Measurements from ENCODE around the gene METTL9. TPM values are rescaled to one million over a fixed set of nuclear protein-coding genes. Genes with fewer than 3 reads are reported as not detected.
"Not testable (repeated sequence)": the region's sequence is repeated elsewhere in the genome, so short reads cannot be mapped to it uniquely, and the experiment has no call there.

METTL9 gene
- 190 and 216 TPM in 2 replicates for total RNA-seq (2014; rRNA removed)
- 69.7 TPM for polyA plus RNA-seq (2012)

DNA sequence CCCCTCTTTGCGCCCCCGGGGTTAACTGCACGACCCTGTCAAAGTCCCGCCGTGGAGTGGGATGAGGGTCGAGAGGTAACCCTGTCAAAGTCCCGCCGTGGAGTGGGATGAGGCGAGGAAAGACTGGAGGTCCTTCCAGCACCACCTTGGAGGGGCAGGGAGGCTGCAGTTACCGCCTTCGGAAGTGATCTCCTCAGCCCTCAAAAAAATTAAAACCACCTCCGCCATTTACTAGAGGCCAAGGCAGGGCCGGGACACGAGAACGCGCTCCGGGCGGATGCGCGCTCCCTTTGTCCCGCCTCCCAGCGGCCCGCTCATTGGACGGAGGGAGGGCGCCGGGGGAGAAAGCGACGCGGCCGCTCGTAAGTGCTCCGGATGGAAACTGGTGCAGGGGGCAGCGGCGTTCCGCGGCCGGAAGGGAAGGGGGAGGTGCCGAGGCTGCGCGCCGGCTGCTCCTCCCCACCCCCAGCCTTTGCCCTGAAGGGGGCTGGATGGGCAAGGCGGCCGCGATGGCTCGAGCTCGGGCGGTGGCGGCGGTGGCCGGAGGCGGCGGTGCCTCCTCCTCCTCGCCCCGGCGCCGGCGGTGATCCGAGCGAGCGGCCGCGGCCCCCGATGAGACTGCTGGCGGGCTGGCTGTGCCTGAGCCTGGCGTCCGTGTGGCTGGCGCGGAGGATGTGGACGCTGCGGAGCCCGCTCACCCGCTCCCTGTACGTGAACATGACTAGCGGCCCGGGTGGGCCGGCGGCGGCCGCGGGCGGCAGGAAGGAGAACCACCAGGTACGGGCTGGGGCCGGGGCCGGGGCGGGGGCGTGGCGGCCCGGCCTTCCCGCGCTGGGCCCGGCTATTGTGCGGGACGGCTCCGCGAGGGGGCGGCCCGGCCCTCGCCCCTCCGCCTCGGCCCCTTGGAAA lies at the start of gene METTL9:
Gene METTL9, plus strand, starts transcription at position 456 of the 909 bp plus-strand sequence. Its CDS starts 157 bp downstream, at position 613.
- DNase-seq (ENCODE audit: low read depth): peak; percentile 93

DNA sequence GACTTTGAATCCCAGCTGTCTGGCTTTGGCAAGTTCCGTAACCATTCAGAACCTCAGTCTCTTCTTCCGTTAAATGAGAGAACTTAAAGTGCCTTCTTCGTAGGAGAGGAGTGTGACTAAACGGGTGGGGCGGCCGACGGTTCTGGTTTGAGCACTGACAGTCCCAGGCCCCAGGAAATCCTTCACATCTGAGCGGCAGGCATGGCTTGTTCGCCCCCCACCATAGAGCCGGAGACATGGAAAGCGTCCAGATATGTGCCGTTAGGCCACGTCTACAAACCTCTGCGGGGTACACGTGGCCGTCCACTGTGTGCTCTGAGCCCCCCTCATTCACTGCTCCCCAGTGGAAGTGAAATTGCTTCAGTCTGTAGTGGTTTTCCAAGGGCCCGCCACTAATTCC lies 49.4 kb upstream of the METTL9 start:
- not testable (repeated sequence) for DNase-seq (ENCODE audit: low read depth)

DNA sequence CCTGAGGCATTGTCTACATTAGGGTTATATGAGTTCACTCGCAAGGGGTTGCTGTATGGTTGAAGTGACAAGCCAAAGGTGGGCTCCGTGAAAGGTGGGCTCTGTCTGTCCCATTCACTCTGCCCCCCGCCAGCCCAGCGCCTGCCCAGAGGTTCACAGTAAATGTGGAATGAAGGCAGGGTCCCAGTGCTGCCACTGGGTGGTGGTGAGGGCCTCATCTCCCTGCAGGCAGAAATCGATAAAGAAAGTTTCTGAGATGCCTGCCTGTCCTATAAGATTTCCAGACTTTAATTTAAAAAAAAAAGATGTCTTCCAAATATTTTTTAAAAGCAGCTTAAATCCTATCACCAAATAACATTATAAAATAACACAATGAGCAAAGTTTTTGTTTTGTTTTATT lies 48.9 kb upstream of the METTL9 start:
- not testable (repeated sequence) for DNase-seq (ENCODE audit: low read depth)

DNA sequence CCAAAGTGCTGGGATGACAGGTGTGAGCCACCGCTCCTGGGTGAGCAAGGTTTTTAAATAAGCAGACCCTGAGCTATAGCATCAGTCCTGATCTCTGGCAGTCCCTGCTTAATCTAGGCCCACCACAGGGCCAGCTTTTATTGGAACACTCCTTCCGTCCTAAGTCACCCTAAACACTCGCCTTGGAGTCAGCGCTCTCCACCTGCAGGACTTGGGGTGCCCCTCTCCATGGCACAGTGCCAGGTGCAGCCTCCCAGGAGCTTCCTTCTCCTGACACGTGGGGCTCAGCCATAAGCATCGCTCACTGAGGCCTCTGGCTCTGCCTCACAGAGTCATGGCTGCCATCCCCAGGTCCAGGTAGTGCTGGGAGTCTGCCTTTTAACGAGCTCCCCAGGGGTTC lies 48.3 kb upstream of the METTL9 start:
- not testable (repeated sequence) for DNase-seq (ENCODE audit: low read depth)

DNA sequence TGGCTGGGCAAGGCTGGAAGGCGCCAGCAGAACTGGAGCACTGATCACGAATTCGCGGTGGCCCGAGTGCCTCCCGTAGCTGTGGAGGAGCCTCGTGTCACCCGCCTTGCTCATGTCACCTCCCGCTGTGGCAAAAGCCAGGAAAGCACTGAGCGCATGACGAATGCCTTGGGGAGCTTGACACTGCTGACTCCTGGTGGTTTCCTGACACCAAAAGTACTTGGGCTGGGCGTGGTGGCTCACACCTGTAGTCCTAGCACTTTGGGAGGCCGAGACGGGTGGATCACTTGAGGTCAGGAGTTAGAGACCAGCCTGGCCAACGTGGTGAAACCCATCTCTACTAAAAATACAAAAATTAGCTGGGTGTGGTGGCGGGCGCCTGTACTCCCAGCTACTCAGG lies 47.8 kb upstream of the METTL9 start:
- not testable (repeated sequence) for DNase-seq (ENCODE audit: low read depth)

DNA sequence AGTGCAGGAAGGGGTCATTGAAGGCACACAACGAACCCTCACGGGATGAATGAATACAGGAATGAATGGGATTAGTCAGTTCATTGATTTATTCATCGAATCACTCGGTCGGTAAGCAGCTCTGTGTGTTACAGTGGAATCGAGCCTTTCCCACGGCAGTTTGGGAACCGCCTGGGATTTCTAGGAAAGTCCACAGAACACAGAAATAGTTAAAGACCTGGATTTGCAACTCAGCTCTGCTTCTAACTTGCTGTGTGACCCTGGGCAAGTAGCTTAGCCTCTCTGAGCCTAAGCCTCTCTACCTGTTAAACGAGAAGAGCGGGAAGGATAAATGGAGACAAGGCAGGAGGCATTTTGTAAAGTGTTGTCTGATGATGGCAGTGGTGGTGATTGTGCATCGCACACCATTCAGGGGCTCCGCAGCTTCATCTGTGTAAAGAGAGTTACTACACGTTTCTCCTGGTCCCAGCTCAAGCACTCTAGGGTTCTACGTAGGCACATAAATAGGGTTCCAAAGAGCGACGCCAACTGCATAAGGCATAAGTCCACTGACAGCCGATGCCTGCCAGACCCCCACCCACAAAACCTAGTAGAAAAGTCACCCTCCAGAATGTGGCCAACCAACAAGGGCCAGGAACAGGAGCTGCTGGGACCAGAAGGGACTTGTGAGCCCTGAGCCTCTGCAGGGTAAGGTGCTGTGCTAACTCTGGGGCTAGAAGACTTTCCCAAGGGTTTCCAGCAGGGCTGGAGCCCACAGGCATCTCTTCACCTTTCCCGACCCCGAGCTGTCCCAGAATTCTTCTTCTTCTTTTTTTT lies 45.7 kb upstream of the METTL9 start:
- DNase-seq (ENCODE audit: low read depth): not testable (repeated sequence)

DNA sequence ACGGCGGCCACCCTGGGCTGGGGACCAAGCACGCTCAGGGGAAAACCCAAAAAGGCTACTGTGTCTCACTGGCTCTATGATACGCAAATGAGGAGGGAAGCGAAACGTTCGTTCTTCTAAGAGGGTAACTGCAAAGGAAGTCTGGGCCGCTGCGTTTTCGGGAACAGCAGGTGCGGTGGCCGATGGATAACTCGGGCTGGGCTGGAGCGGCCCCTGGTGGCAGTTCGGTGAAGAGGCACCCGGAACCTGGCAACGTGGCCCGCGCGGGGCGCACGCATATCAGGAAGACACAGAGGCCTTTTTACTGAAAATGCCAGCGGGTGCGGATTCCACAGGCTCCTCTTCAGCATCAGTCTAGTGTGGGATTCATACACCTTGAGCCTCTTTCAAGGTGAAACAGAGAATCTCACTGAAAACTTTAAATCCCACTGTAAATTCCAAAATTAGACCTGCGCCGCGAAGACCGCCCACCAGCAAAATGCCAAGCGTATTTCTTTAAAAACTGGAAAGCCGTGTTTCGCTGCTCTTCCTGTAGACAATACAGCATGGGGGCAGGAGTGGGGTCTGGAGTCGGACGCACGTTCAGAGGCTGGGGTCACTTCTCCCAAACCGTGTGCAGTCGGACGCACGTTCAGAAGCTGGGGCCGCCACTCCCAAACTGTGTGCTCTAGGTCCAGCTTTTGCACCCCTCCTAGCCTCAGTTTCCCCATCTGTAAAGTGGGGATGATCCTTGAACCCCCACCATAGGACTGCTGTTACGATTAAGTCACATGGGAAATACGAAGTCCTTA lies 44.4 kb upstream of the METTL9 start:
- DNase-seq (ENCODE audit: low read depth): peak; percentile 71

DNA sequence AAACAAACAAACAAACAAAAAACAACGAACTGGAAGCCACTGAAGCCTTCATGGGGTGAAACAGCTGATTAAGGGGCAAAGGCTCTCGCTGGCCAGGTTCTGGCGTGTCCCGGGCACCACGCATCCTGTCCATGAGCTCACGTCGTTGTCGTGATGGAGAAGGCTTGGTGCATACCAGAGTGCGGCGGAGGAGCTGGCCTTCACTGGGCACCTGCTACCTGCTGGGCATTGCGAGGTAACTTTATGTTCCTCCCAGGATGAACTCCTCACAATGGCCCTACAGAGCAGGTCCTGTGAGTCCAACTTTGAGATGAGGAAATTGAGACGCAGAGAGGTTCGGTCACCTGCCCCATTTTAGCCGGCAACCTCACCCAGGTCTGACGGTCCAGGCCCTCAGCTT lies 43.8 kb upstream of the METTL9 start:
- DNase-seq (ENCODE audit: low read depth): not testable (repeated sequence)

DNA sequence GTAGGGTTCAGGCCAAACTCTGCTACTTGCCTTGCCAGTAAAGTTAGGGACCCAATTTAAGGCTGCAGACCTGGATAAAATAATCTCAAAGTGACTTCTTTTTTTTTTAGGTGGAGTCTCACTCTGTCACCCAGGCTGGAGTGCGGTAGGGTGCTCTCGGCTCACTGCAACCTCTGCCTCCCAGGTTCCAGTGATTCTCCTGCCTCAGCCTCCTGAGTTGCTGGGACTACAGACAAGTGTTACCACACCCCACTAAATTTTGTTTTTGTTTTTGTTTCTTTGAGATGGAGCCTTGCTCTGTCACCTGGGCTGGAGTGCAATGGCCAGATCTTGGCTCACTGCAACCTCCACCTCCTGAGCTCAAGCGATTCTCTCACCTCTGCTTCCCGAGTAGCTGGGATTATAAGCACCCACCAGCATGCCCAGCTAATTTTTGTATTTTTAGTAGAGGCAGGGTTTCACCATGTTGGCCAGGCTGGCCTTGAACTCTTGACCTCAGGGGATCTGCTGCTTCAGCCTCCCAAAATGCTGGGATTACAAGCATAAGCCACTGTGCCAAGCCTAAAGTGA lies 43.3 kb upstream of the METTL9 start:
- DNase-seq (ENCODE audit: low read depth): not testable (repeated sequence)

DNA sequence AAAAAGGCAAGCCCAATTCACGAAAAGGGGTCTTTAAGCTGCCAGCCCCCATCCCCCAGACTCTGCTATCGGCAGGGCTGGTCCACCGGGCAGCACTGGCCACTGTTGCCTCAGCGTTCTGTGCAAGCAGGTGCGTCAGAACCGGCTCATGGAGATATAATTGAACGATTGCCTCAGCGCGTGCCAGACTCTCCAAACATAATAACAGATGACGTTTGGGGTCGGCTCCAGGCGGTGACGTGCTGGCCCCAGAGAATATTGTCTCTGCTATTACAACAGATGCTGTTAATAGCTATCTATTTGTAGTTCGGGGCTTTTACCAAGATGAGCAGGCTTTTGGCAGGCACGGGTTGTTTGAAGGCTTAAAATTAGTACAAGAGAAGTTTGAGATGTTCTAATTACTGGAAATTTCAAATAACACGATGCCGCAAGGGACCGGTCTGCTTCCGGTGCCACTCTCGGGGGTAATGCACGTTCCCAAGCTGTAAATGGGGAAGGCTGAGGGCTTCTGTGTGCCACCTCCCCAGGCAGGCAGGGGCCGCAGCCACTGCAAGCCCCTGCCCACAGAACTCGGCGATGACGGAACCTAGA lies 42.6 kb upstream of the METTL9 start:
- peak; percentile 72 for DNase-seq (ENCODE audit: low read depth)

DNA sequence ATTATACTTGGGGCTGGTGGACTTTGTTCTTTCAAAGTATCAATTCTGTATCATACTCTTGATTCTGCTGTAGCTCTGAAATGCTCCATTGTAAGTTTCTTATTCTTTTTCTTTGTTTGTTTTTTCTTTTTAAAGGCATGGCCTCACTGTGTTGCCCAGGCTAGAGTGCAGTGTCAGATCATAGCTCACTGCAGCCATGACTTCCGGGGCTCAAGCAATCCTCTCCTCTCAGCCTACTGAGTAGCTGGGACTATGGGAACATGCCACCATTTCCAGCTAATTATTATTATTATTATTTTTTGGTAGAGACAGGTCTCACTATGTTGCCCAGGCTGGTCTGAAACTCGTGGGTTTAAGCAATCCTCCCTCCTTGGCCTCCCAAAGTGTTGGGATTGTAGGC lies 38.9 kb upstream of the METTL9 start:
- no peak for DNase-seq (ENCODE audit: low read depth)

DNA sequence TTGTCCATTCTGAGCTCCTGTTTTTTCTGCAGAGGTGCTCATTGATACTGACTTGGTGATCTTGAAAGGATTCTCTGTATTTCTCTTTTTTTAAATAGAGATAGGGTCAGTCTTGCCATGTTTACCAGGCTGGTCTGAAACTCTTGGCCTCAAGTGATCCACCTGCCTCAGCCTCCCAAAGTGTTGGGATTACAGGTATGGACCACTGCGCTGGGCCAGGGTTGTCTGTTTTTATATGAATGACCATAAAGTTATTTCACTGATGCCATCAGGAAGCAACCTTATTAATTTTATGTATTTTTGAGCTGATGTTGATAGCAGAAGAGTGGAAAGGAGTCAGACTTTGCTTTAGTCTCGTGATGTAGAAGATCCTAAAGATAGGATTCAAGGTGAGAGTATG lies 35.7 kb upstream of the METTL9 start:
- no peak for DNase-seq (ENCODE audit: low read depth)

DNA sequence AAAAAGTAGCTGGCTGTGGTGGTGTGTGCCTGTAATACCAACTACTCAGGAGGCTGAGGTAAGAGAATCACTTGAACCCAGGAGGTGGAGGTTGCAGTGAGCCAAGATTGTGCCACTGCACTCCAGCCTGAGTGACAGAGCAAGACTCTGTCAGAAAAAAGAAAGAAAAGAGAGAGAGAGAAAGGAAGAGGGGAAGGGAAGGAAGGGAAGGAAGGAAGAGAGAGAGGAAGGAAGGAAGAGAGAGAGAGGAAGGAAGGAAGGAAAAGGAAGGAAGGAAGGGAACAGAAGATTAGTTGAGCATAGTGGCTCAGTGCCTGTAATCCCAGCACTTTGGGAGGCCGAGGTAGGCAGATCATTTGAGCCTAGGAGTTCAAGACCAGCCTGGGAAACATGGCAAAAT lies 35.0 kb upstream of the METTL9 start:
- not testable (repeated sequence) for DNase-seq (ENCODE audit: low read depth)

DNA sequence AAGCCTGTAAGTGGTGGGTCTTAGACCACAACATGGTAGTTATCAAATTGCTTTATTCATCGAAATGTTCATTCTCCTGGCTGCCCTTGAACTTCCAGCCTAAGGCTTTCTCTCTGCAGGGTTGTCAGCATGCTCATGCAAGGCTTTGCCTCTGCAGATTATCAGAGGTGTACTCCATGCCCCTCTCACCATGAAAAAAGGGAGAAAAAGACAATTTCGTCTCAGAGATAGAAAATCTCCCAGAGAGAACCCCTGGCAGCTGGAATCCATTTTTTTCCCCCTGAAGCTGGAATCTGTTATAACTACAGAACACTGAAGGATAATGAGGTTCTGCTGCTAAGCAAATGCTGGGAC lies 33.9 kb upstream of the METTL9 start:
- no peak for DNase-seq (ENCODE audit: low read depth)

DNA sequence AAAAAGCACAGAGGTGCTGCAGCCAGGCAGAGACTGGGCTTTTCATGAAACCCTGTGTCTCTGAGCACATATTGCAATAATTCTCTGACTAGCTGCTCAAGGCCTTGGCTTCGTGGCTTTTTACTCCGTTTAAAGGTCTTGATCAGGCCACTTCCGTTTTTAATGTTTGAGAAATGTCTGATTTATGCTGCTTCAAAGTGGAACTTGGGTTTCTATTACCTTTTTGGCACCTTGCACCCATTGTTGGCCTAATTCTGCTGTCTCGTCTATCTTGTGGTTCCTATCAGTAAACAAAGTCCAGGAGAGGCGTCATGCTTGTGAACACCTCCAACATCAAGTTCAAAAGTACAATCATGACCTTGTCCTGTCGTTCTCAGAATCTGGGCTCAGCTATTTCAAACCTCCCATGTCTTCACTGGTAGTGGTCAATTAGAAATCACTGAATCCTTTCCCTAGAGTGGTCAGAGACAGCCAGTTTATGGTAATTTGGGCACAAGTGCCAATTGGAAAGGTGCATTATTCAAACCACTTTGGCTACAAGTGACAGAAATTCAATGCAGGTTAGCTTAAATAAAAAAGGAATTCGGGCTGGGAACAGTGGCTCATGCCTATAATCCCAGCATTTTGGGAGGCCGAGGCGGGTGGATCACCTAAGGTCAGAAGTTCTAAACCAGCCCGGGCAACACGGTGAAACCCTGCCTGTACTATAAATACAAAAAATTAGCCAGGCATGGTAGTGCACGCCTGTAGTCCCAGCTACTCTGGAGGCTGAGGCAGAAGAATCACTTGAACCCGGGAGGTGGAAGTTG lies 33.3 kb upstream of the METTL9 start:
- no peak for DNase-seq (ENCODE audit: low read depth)

DNA sequence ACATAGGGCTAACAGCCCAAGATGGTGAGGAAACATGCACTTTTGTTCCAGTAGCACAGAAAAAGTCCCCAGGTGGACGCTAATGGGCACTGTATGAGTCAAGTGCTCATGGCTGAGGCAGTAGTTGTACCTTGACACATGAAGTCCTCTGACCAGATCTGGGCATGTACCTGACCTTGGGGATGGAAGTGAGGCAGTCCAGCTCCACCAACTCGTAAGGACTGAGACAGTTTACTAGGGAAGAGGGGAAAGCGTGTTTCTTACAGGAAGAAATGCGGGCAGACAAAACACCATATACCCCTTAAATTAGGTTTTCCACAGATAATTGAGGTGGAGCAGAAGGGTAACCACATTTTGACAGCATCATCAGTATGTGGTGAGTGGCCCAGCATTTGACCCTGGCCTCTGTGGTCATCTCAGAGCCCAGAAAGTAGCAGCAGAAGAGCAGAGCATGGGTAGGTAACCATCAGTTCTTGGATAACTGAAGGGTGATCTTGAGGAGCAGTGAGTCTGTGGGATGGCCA lies 32.4 kb upstream of the METTL9 start:
- DNase-seq (ENCODE audit: low read depth): no peak

DNA sequence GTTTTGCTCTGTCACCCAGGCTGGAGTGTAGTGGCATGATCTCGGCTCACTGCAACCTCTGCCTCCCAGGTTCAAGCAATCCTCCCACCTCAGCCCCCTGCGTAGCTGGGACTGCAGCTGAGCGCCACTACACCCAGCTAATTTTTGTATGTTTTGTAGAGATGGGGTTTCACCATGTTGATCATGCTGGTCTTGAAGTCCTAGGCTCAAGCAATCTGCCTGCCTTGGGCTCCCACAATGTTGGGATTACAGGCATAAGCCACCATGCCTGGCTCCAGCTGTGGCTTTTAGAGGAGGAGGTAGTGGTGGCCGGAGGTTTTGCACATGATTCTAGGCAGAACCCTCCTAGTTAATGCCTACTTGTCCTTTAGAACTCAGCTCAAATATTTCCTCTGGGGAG lies 31.9 kb upstream of the METTL9 start:
- not testable (repeated sequence) for DNase-seq (ENCODE audit: low read depth)

DNA sequence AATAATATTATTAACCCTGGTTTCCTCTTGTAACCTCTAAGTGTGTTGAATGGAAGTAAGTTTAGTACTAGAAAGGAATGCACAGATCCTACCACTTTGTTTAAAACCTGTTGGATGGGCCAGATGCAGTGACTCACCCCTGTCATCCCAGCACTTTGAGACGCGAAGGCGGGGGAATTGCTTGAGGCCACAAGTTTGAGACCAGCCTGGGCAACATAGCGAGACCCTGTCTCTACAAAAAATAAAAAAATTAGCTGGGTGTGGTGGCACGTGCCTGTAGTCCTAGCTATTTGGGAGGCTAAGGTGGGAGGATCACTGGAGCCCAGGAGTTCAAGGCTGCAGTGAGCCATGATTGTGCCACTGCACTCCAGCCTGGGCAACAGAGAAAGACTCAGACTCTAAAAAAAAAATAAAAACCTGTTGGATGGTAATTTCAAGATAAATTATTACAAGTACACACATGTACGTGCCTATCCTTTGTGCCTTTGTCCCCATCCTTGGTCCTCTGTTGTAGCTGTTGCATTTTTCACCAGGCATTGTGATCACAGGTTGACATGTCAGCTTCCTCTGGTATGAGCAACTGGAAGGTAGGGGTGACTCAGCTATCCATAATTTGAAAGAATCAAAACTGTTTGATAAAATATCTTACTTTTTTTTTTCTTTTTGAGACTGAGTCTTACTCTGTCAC lies 30.7 kb upstream of the METTL9 start:
- DNase-seq (ENCODE audit: low read depth): no peak

DNA sequence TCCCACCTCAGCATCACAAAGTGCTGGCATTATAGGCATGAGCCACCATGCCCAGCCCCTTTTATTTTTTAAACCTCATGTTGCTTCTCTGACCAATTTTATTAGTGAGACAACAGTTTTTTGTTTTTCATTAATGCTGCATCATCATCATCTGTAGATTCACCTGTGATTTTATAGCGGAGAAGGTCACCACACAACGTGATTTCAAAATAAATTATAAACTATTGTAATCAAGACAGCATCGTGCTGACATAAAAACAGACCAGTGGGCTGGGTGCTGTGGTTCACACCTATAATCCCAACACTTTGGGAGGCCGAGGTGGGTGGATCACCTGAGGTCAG lies 28.7 kb upstream of the METTL9 start:
- DNase-seq (ENCODE audit: low read depth): no peak

Measured in LHCN-M2 (cell line).